Measurements from ENCODE around the gene TSHZ2. TPM values are rescaled to one million over a fixed set of nuclear protein-coding genes. Genes with fewer than 3 reads are reported as not detected.
"Not testable (repeated sequence)": the region's sequence is repeated elsewhere in the genome, so short reads cannot be mapped to it uniquely, and the experiment has no call there.

TSHZ2 gene
- total RNA-seq, 1 donor from 2014 or later: 33.1 TPM

GRCh38 chr20:53020376-53020775 is 48.2 kb downstream of the TSHZ2 start:
- DNase-seq (ENCODE audit: low spot score) (no peak), ATAC-seq (no peak)
- intact Hi-C loops (cut with DNase I): no loop called here

DNA sequence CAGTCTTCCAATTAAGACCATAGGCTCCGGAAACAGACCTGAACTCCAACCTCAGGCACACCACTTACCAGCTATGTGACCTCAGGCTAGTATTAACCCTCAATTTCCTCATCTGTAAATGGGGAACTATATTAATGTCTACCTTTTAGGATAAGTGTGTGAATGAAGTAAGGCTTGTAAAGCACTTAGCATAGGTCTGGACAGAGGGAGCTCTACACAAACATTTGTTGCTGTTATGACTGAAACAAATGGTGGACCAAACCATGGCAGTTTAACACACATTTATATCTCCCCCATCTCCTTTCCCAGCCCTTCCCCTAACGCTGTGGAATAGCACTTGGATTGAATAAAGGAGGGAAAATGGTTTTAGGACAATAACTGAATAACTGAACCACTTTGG is 48.7 kb downstream of the TSHZ2 start:
- ATAC-seq (no peak), DNase-seq (ENCODE audit: low spot score) (no peak)
- intact Hi-C loops (cut with DNase I): no loop called here

DNA sequence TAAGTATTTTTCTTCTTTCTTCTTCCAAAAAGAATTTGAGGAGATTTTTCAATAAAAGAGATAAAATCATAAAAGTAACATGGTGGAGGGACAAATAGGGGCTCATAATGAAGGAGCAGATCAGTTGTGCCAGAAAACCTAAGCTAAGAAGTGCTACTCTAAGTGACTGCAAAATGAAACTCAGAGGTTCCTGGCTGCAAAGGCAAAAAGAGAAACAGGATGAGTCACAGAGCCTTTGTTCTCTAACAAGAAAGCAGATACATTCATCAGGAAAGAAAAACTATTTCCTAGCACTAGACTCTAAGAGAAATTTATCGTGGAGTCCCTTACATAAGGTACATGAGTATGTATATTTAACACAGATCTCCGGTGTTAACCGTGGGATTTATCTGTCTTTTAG is 49.8 kb downstream of the TSHZ2 start:
- intact Hi-C loops (cut with DNase I): no loop called here
- no peak for DNase-seq (ENCODE audit: low spot score)
- no peak for ATAC-seq

DNA sequence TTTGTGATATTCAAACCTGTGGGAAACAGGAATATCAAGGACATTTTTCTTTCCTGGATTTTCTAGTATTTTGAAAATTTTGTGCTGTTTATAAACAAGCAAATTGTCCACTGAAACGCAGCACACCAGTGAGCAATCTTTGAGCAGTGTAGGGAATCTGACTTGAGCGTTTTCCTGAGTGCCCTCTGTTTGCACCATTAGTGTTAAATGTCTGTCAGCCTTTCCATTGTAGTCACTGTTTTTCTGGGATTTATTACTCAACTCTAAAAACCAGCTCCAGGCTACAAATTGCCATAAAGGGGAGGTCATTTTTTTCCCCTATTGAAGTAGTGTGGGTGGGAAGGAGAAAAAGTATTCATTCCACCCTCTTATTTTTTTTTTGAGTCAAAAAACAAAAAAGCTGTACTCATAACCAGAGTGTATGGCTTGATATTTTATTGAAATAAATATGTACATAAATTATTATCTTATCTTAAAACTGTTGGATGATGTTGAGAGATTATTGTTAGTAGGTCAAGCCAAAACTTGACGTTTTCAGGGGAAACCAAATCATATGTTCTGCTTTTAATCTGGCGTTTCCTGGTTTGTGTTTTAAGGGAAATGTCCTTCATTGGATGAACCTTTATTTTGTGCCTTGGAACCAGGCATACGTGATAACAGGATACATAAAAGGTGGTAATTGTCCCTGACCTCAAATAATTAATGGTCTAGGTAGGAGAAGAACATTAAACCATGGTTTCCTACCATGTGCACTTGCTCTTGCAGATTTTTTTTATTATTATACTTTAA is 51.8 kb downstream of the TSHZ2 start:
- intact Hi-C loops (cut with DNase I): loop anchor here (1.0 kb wide), 1 partner anchor 39 kb away; no protein-coding TSS in a partner anchor
- ATAC-seq: no peak
- DNase-seq (ENCODE audit: low spot score): no peak

- intact Hi-C loops (cut with DNase I): not testable (repeated sequence)
Observed at GRCh38 chr20:53024653-53025052, 52.5 kb downstream of the TSHZ2 start.

GRCh38 chr20:53027089-53027488 is 54.9 kb downstream of the TSHZ2 start:
- ATAC-seq (no peak), DNase-seq (ENCODE audit: low spot score) (no peak)
- intact Hi-C loops (cut with DNase I): no loop called here

More at GRCh38 chr20:53024653-53025052, 52.5 kb downstream of the TSHZ2 start:
- not testable (repeated sequence) for ATAC-seq; DNase-seq (ENCODE audit: low spot score)

- intact Hi-C loops (cut with DNase I): no loop called here
- ATAC-seq (no peak), DNase-seq (ENCODE audit: low spot score) (no peak)
Observed at GRCh38 chr20:53028337-53029007, 56.3 kb downstream of the TSHZ2 start.

GRCh38 chr20:53030061-53030460 is 57.9 kb downstream of the TSHZ2 start:
- ATAC-seq (no peak), DNase-seq (ENCODE audit: low spot score) (no peak)
- intact Hi-C loops (cut with DNase I): no loop called here

DNA sequence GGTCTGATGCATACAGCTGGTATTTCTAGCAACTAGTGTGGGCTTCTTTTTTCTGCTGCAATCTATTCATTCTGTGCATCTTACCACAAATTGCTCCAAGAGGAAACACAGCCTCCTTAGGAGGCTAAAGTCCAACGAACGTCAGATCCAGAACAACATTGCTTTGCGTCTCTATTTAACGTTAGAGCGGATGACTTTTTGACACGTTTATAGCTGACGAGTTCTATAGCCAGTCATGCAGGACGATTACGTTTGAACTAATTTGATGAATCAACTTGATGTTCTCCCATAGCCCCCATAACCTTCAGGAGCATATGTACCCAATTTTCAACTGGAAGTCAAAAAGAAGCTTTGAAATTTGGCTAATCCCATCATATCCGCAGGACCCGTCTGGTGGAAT is 59.9 kb downstream of the TSHZ2 start:
- DNase-seq (ENCODE audit: low spot score) (no peak), ATAC-seq (no peak)
- intact Hi-C loops (cut with DNase I): no loop called here

DNA sequence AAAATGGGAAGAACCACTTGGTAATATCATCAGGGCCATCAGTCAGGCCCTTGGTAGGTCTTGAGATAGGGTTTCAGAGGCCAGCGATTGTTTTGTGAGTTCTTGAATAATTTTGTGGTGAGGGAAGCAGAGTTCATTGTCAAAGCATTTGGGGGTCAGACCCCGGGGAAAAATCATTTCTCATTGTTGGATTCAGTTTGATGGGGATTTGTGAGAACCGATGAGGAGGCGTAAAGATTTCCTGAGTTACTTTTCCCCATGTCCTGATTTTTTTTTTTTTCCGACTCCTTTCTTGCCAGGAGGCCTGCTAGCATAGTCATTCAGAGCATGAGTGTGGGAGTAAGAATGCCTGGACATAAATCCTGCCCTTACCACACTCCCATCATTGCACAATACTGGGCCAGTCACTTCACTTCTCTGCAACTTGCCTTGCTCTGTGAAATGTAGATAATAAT is 60.3 kb downstream of the TSHZ2 start:
- ATAC-seq (peak; percentile 97), DNase-seq (ENCODE audit: low spot score) (no peak)
- intact Hi-C loops (cut with DNase I): no loop called here

- intact Hi-C loops (cut with DNase I): no loop called here
- ATAC-seq: no peak
- no peak for DNase-seq (ENCODE audit: low spot score)
Observed at GRCh38 chr20:53033176-53033575, 61.0 kb downstream of the TSHZ2 start.

- intact Hi-C loops (cut with DNase I): no loop called here
- DNase-seq (ENCODE audit: low spot score) (no peak), ATAC-seq (no peak)
Observed at GRCh38 chr20:53034899-53035298, 62.7 kb downstream of the TSHZ2 start.

GRCh38 chr20:53036992-53037391 is 64.8 kb downstream of the TSHZ2 start:
- intact Hi-C loops (cut with DNase I): no loop called here
- DNase-seq (ENCODE audit: low spot score) (no peak), ATAC-seq (no peak)

DNA sequence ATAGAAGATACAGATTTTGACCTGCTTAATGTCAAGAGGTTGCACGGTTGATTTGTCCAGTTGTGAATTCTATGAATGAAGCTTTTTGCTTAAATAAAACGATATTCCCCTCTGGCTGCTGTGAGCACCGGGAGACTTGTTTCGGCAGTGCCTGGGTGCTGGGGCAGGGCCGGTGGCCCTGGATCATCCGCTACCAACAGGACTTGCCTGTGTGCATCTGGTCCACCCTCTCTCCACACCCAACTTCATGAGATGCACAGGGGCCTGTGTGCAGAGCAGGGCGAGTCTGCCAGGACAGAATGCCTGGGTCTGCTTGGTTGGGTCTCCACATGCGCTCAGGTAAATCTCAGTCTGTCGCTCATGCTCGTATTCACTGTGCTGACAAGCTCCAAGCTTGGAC is 65.5 kb downstream of the TSHZ2 start:
- DNase-seq (ENCODE audit: low spot score) (no peak), ATAC-seq (no peak)
- intact Hi-C loops (cut with DNase I): no loop called here

- intact Hi-C loops (cut with DNase I): no loop called here
- ATAC-seq: no peak
- no peak for DNase-seq (ENCODE audit: low spot score)
Observed at GRCh38 chr20:53038299-53038698, 66.1 kb downstream of the TSHZ2 start.

- intact Hi-C loops (cut with DNase I): no loop called here
- peak; percentile 49 for ATAC-seq
- DNase-seq (ENCODE audit: low spot score): peak; percentile 67
Observed at GRCh38 chr20:53040693-53041589, 68.8 kb downstream of the TSHZ2 start.

DNA sequence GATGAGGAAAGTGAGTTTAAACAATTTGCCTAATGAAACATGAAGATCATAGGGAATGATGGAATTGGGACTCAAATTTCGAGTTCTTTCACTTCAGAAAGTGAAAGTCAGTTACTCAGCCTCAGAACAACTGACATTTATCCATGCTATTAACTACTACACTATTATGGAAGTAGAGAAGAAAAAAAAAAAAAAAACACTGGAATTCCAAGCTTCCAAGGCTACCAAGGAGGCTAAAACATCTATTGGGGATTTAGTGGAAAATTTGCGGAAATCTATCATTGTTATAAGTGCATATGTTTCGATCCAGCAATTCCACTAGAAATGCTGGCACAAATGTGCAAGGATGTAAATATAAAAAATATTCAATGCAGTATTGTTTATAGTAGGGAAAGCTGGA is 70.4 kb downstream of the TSHZ2 start:
- DNase-seq (ENCODE audit: low spot score) (no peak), ATAC-seq (no peak)
- intact Hi-C loops (cut with DNase I): no loop called here

- no peak for DNase-seq (ENCODE audit: low spot score)
- intact Hi-C loops (cut with DNase I): no loop called here
- ATAC-seq: no peak
Observed at GRCh38 chr20:53044296-53044695, 72.1 kb downstream of the TSHZ2 start.

DNA sequence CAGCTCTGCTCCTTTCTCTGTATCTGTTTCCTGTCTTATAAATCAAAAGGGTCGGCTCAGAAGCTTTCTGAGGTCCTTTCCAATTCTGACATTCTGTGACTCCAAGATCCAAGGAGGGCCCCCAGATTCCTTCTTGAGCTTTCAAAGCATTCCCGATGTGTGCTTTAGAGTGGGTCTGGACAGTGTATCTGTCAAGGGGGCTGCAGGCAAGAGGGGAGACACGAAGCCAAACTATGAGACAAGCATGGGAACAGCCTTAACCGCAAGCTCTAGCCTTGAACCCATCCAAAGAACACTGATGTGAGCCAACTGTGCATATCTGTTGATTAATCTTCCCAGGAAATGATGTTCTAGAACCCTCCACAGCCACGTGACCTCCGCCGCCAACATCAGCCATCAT is 73.8 kb downstream of the TSHZ2 start:
- ATAC-seq (no peak), DNase-seq (ENCODE audit: low spot score) (no peak)
- intact Hi-C loops (cut with DNase I): no loop called here

GRCh38 chr20:53047203-53047602 is 75.0 kb downstream of the TSHZ2 start:
- intact Hi-C loops (cut with DNase I): no loop called here
- no peak for ATAC-seq
- DNase-seq (ENCODE audit: low spot score): no peak
